Activated CD8-positive, alpha-beta T cell treated with anti-CD3 and anti-CD28 coated beads for 36 hours (primary cell): ENCODE results near the gene MIEN1. TPM values are rescaled to one million over a fixed set of nuclear protein-coding genes. Genes with fewer than 3 reads are reported as not detected.

Experiments used
- ATAC-seq: fragments of 200-7000 bp; cut with Tn5 transposase; one replicate; pipeline ENCODE4 v1.10.0; 2021; ENCODE audit warnings: mild to moderate bottlenecking, moderate library complexity
- CTCF ChIA-PET: fragments of 350-600 bp; sonication (Branson Sonifier 250); formaldehyde crosslinking; loops from one replicate; lab custom pipeline; 2021; ENCODE audit warnings: antibody characterized with exemption; lab: Charles Lee
- POLR2A ChIA-PET: fragments of 350-600 bp; sonication (Branson Sonifier 250); formaldehyde crosslinking; loops from one replicate; lab custom pipeline; 2021; ENCODE audit warnings: antibody characterized with exemption; lab: Charles Lee
- DNase-seq: peaks from one replicate; pipeline ENCODE4 v3.0.0-alpha.2; 2020
- H3K27ac Mint-ChIP-seq: one replicate; pipeline ENCODE4 v1.8.0; 2021; ENCODE audit warnings: mild to moderate bottlenecking, mixed read lengths
- H3K27me3 Mint-ChIP-seq: one replicate; pipeline ENCODE4 v1.8.0; 2021; ENCODE audit warnings: mixed read lengths
- H3K36me3 Mint-ChIP-seq: one replicate; pipeline ENCODE4 v1.8.0; 2021; ENCODE audit warnings: low read depth, mixed read lengths
- H3K4me1 Mint-ChIP-seq: one replicate; pipeline ENCODE4 v1.8.0; 2021; ENCODE audit warnings: low read depth, mixed read lengths
- H3K4me3 Mint-ChIP-seq: one replicate; pipeline ENCODE4 v1.8.0; 2021; ENCODE audit warnings: mild to moderate bottlenecking, moderate library complexity, mixed read lengths
- H3K9me3 Mint-ChIP-seq: one replicate; pipeline ENCODE4 v1.8.0; 2021; ENCODE audit warnings: mixed read lengths
- intact Hi-C: fragments of 100-400 bp; cut with micrococcal nuclease; formaldehyde crosslinking; loops from one replicate; pipeline ENCODE4 v1.10.0; 2022
- total RNA-seq, 2 experiments: library from RNA; stranded (reverse); gene quantifications; one replicate each; pipeline ENCODE4 v1.2.3, GENCODE V29; 2021
- TF ChIP-seq, protein P1 (sequence below): fragments of 200-600 bp; IDR thresholded peaks from one replicate; pipeline ENCODE4 v1.8.0; 2022; ENCODE audit warnings: antibody characterized with exemption, mild to moderate bottlenecking

The MIEN1 gene
- total RNA-seq, 2 experiments from 2014 or later = 32.5 to 34.0 TPM

DNA sequence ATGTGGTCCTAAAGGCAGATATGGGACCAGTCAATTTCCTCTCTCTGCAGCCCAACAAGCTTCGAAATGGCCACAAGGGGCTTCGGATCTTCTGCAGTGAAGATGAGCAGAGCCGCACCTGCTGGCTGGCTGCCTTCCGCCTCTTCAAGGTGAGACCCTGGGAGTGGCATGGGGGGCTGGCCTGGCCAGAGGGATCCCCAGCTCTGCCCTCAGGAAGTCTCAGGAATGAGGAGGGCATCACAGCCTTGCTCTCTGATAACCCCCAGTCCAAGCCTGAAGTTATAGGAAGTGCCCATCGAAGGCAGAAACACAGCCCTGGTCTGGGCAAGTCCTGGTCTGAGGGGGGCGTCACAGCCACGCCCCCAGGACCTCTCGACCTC, 14.5 kb upstream of the MIEN1 start:
- ATAC-seq (no peak), DNase-seq (no peak)
- Mint-ChIP-seq H3K27ac (no peak overlapping the region), H3K27me3 (peaks cover 7% of the 10 kb centered on the region), H3K9me3 (no peaks in the 10 kb centered on the region), H3K4me3 (no peak overlapping the region), H3K4me1 (peaks cover 9% of the 10 kb centered on the region), H3K36me3 (no peaks in the 10 kb centered on the region)
- ChIA-PET CTCF (interaction anchor here (1.0 to 1.8 kb wide), 4 partner anchors 8 to 117 kb away, joined by 3 to 6 read pairs (median 3); partner anchors contain the start of gene MIEN1), POLR2A (interaction anchor here (0.7 to 3.7 kb wide), 3 partner anchors 9 to 14 kb away, joined by 4 to 13 read pairs (median 4); partner anchors contain the start of gene MIEN1)
- TF ChIP-seq, protein P1, sequence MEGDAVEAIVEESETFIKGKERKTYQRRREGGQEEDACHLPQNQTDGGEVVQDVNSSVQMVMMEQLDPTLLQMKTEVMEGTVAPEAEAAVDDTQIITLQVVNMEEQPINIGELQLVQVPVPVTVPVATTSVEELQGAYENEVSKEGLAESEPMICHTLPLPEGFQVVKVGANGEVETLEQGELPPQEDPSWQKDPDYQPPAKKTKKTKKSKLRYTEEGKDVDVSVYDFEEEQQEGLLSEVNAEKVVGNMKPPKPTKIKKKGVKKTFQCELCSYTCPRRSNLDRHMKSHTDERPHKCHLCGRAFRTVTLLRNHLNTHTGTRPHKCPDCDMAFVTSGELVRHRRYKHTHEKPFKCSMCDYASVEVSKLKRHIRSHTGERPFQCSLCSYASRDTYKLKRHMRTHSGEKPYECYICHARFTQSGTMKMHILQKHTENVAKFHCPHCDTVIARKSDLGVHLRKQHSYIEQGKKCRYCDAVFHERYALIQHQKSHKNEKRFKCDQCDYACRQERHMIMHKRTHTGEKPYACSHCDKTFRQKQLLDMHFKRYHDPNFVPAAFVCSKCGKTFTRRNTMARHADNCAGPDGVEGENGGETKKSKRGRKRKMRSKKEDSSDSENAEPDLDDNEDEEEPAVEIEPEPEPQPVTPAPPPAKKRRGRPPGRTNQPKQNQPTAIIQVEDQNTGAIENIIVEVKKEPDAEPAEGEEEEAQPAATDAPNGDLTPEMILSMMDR = no peak
- intact Hi-C loops = no loop called here

- H3K36me3 Mint-ChIP-seq = no peaks in the 10 kb centered on the region
- ATAC-seq (no peak), DNase-seq (no peak)
- ChIA-PET POLR2A (interaction anchor here (0.7 to 3.7 kb wide), 3 partner anchors 9 to 14 kb away, joined by 4 to 13 read pairs (median 4); partner anchors contain the start of gene MIEN1), CTCF (interaction anchor here (0.8 to 1.8 kb wide), 6 partner anchors 9 to 123 kb away, joined by 3 to 6 read pairs (median 3); partner anchors contain the start of gene MIEN1)
- H3K9me3 Mint-ChIP-seq = no peaks in the 10 kb centered on the region
- H3K27me3 Mint-ChIP-seq = peaks cover 8% of the 10 kb centered on the region
- intact Hi-C loops = no loop called here
- no peak overlapping the region for H3K4me3 Mint-ChIP-seq
- peaks cover 10% of the 10 kb centered on the region for H3K4me1 Mint-ChIP-seq
- TF ChIP-seq, protein P1 = no peak
- no peak overlapping the region for H3K27ac Mint-ChIP-seq
Measured at GRCh38 chr17:39744075-39744835, 13.9 kb upstream of the MIEN1 start.

- peaks cover 12% of the 10 kb centered on the region for H3K27me3 Mint-ChIP-seq
- POLR2A ChIA-PET = interaction anchor here (3.7 kb wide), 1 partner anchor 12 kb away, joined by 13 read pairs; the partner anchor contains the start of gene MIEN1
Measured at GRCh38 chr17:39742856-39743436, 12.6 kb upstream of the MIEN1 start.

DNA sequence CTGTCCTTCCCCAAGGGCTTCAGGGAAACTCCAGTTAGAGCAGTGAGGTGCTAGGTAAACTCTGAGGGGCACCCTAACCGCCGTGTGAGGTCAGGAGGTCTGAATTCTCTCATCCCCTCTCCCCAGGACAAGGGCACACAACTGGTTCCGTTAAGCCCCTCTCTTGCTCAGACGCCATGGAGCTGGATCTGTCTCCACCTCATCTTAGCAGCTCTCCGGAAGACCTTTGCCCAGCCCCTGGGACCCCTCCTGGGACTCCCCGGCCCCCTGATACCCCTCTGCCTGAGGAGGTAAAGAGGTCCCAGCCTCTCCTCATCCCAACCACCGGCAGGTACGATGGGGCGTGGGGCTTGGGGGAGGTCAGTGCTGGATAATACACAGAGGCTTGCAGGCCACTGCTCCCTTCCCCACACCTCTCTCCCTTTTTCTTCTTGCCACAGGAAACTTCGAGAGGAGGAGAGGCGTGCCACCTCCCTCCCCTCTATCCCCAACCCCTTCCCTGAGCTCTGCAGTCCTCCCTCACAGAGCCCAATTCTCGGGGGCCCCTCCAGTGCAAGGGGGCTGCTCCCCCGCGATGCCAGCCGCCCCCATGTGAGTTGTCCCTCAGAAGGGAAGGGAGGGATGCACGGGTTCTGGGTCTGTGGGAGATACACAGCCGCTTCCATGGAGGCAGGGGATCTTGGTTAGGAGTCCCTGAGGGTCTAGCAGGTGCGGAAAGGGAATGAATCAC, 12.0 kb upstream of the MIEN1 start:
- Mint-ChIP-seq H3K27ac (no peak overlapping the region), H3K4me1 (peaks cover 21% of the 10 kb centered on the region), H3K9me3 (no peaks in the 10 kb centered on the region), H3K36me3 (no peaks in the 10 kb centered on the region), H3K27me3 (peaks cover 12% of the 10 kb centered on the region), H3K4me3 (no peak overlapping the region)
- DNase-seq (no peak), ATAC-seq (no peak)
- TF ChIP-seq, protein P1 = no peak
- POLR2A ChIA-PET = interaction anchor here (3.7 kb wide), 1 partner anchor 12 kb away, joined by 13 read pairs; the partner anchor contains the start of gene MIEN1
- CTCF ChIA-PET = interaction anchor here (0.8 kb wide), 1 partner anchor 13 kb away, joined by 3 read pairs; no protein-coding TSS in a partner anchor
- intact Hi-C loops = no loop called here

More at GRCh38 chr17:39742856-39743436, 12.6 kb upstream of the MIEN1 start:
- TF ChIP-seq, protein P1 = no peak
- Mint-ChIP-seq H3K4me3 (no peak overlapping the region), H3K27ac (no peak overlapping the region), H3K4me1 (peaks cover 21% of the 10 kb centered on the region), H3K36me3 (no peaks in the 10 kb centered on the region), H3K9me3 (no peaks in the 10 kb centered on the region)
- CTCF ChIA-PET = interaction anchor here (0.8 kb wide), 1 partner anchor 14 kb away, joined by 3 read pairs; no protein-coding TSS in a partner anchor
- intact Hi-C loops = no loop called here
- ATAC-seq (no peak), DNase-seq (no peak)
